Hepatocyte (in vitro differentiated cells): ENCODE results near the gene PLCB4. TPM values are rescaled to one million over a fixed set of nuclear protein-coding genes. Genes with fewer than 3 reads are reported as not detected.

Experiments used
- DNase-seq: peaks from one replicate; pipeline ENCODE4 v3.0.0-alpha.2; 2016; ENCODE audit warnings: low spot score
- H2AFZ ChIP-seq: fragments of 200-600 bp; sonication (generic); 2 replicates; pipeline ENCODE4 v1.6.0; 2016; ENCODE audit warnings: antibody characterized with exemption, mild to moderate bottlenecking
- H3K27ac ChIP-seq: fragments of 200-600 bp; sonication (generic); 2 replicates; pipeline ENCODE4 v1.5.1; 2016; ENCODE audit warnings: mild to moderate bottlenecking
- H3K27me3 ChIP-seq: fragments of 200-600 bp; sonication (generic); 2 replicates; pipeline ENCODE4 v1.6.1; 2016
- H3K36me3 ChIP-seq: fragments of 200-600 bp; sonication (generic); replicated peaks from 2 replicates; pipeline ENCODE4 v1.5.1; 2016; ENCODE audit warnings: low read depth; ENCODE audit not compliant: insufficient read depth
- H3K4me1 ChIP-seq: fragments of 200-600 bp; sonication (generic); 2 replicates; pipeline ENCODE4 v1.5.1; 2016; ENCODE audit warnings: mild to moderate bottlenecking, moderate library complexity; ENCODE audit not compliant: insufficient read depth
- H3K4me2 ChIP-seq: fragments of 200-600 bp; sonication (generic); 2 replicates; pipeline ENCODE4 v1.6.0; 2016
- H3K4me3 ChIP-seq: fragments of 200-600 bp; sonication (generic); 2 replicates; pipeline ENCODE4 v1.5.1; 2016; ENCODE audit warnings: mild to moderate bottlenecking
- H3K79me2 ChIP-seq: fragments of 200-600 bp; sonication (generic); 2 replicates; pipeline ENCODE4 v1.6.0; 2017; ENCODE audit warnings: mild to moderate bottlenecking
- H3K9me2 ChIP-seq: fragments of 200-600 bp; sonication (generic); replicated peaks from 2 replicates; pipeline ENCODE4 v1.6.0; 2017; ENCODE audit warnings: mild to moderate bottlenecking; ENCODE audit not compliant: insufficient read depth
- H3K9me3 ChIP-seq: fragments of 200-600 bp; sonication (generic); 2 replicates; pipeline ENCODE4 v1.5.1; 2016; ENCODE audit warnings: low read depth, mild to moderate bottlenecking
- H4K20me1 ChIP-seq: fragments of 200-600 bp; sonication (generic); 2 replicates; pipeline ENCODE4 v1.6.0; 2016; ENCODE audit warnings: mild to moderate bottlenecking; ENCODE audit not compliant: insufficient read depth, poor library complexity, severe bottlenecking
- EZH2 ChIP-seq: fragments of 200-600 bp; sonication (generic); IDR thresholded peaks from 2 replicates; pipeline ENCODE4 v1.6.1; 2016; ENCODE audit warnings: antibody characterized with exemption, mild to moderate bottlenecking, borderline replicate concordance
- EZH2phosphoT487 ChIP-seq: fragments of 200-600 bp; sonication (generic); IDR thresholded peaks from one replicate; pipeline ENCODE4 v1.6.1; 2018; ENCODE audit warnings: antibody characterized with exemption, mild to moderate bottlenecking, low read depth, moderate library complexity; ENCODE audit not compliant: unreplicated experiment, severe bottlenecking
- WGBS: methylation state at CpG from one replicate; pipeline ENCODE4 v1.1.6; 2016; ENCODE audit warnings: low lambda C conversion rate; ENCODE audit errors: missing lambda C conversion rate; 5-methylcytosine and 5-hydroxymethylcytosine counted together
- polyA plus RNA-seq: library from polyadenylated mRNA; unstranded; fragments of >200 nt; fragmentation: Nextera tagmentation; extraction: Ambion mirVana; gene quantifications from 2 replicates; pipeline ENCODE4 v1.2.1, GENCODE V29; 2016
- total RNA-seq: library from RNA; depleted of rRNA; stranded (reverse); fragments of >200 nt; gene quantifications from 2 replicates; pipeline ENCODE4 v1.2.3, GENCODE V29; 2014
- TF ChIP-seq, protein P1 (sequence below): fragments of 200-600 bp; sonication (generic); IDR thresholded peaks from 2 replicates; pipeline ENCODE4 v1.5.1; 2016; ENCODE audit warnings: antibody characterized with exemption, mild to moderate bottlenecking; ENCODE audit not compliant: poor library complexity

PLCB4 gene
- total and polyA plus RNA-seq, 2 experiments from 2014 or later = 6.4 to 15.0 TPM

DNA sequence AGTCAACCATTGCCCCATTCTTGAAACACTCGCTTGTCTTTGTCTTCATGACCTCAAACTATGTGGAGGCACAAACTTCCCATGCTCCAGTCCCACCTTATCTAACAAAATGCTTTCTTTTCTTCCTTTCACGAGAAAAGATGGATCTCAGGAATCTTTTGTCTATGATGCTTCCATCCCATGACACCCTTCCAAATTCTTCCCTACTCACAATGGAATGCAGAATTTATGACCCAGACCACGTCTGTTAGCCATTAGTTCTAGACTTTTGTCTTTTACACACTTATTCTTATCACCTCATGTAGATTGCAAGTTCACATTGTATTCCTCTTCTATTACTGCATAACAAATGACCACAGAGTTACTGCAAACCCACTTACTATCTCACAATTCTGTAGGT lies 421.3 kb downstream of the PLCB4 start:
- peaks cover 15% of the 10 kb centered on the region for H3K27me3 ChIP-seq
- no peak overlapping the region for H3K4me3 ChIP-seq
- DNase-seq = no peak
- H3K4me1 ChIP-seq = no peaks in the 10 kb centered on the region
- TF ChIP-seq, protein P1, sequence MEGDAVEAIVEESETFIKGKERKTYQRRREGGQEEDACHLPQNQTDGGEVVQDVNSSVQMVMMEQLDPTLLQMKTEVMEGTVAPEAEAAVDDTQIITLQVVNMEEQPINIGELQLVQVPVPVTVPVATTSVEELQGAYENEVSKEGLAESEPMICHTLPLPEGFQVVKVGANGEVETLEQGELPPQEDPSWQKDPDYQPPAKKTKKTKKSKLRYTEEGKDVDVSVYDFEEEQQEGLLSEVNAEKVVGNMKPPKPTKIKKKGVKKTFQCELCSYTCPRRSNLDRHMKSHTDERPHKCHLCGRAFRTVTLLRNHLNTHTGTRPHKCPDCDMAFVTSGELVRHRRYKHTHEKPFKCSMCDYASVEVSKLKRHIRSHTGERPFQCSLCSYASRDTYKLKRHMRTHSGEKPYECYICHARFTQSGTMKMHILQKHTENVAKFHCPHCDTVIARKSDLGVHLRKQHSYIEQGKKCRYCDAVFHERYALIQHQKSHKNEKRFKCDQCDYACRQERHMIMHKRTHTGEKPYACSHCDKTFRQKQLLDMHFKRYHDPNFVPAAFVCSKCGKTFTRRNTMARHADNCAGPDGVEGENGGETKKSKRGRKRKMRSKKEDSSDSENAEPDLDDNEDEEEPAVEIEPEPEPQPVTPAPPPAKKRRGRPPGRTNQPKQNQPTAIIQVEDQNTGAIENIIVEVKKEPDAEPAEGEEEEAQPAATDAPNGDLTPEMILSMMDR = no peak
- no peak for TF ChIP-seq EZH2phosphoT487
- no peak for TF ChIP-seq EZH2
- H3K9me2 ChIP-seq = no peaks in the 10 kb centered on the region
- no peak overlapping the region for H3K4me2 ChIP-seq
- 71% methylated on average over 3 of the region's 3 CpGs for WGBS
- H3K36me3 ChIP-seq = no peaks in the 10 kb centered on the region
- H3K27ac ChIP-seq = no peak overlapping the region
- no peaks in the 10 kb centered on the region for H4K20me1 ChIP-seq
- no peaks in the 10 kb centered on the region for H3K79me2 ChIP-seq
- no peaks in the 10 kb centered on the region for H3K9me3 ChIP-seq
- no peak overlapping the region for H2AFZ ChIP-seq

DNA sequence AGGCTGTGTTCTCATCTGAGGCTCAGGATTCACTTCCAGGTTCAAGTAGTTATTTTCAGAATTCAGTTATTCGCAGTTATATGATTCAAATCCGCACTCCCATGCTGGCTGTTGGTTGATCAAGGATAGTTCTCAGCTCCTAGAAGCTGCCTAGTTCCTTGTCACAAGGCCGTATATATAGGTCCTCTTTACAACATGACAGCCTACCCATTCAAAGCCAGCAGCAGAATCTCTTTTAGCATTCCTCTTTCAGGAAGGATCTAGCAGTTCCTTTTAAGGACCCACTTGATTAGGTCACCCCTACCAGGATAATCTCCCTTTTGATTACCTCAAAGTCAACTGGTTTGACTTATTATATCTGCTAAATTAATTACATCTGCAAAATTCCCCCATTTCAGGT lies 421.7 kb downstream of the PLCB4 start:
- no peak for DNase-seq
- H3K4me1 ChIP-seq = no peaks in the 10 kb centered on the region
- H3K9me2 ChIP-seq = no peaks in the 10 kb centered on the region
- no peaks in the 10 kb centered on the region for H3K9me3 ChIP-seq
- no peaks in the 10 kb centered on the region for H4K20me1 ChIP-seq
- H3K4me2 ChIP-seq = no peak overlapping the region
- no peaks in the 10 kb centered on the region for H3K79me2 ChIP-seq
- no peaks in the 10 kb centered on the region for H3K36me3 ChIP-seq
- H3K4me3 ChIP-seq = no peak overlapping the region
- H2AFZ ChIP-seq = no peak overlapping the region
- WGBS = 92% methylated on average over 3 of the region's 3 CpGs
- H3K27me3 ChIP-seq = peaks cover 15% of the 10 kb centered on the region
- no peak overlapping the region for H3K27ac ChIP-seq
- no peak for TF ChIP-seq EZH2phosphoT487
- TF ChIP-seq, protein P1 = no peak
- TF ChIP-seq EZH2 = no peak

DNA sequence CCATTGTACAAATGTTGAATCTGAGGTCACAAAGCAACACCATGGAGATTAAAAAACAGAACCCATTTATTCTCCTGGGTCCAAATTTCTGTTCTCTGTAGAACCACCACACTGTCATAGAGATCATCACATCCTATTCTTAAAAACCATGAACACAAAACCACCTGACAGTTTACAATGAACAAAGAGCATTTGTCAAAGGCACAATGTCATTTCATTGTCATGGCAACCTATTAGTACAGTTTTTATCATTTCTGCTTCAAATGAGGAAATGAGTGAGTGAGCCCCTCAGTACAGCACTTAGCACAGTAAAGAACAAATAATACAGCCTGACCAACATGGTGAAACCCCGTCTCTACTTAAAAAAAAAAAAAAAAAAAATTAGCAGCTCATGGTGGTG lies 422.4 kb downstream of the PLCB4 start:
- Histone ChIP-seq H4K20me1 (no peaks in the 10 kb centered on the region), H3K4me1 (no peaks in the 10 kb centered on the region), H3K4me2 (no peak overlapping the region), H3K79me2 (no peaks in the 10 kb centered on the region), H3K27ac (no peak overlapping the region), H3K36me3 (no peaks in the 10 kb centered on the region), H2AFZ (no peak overlapping the region), H3K27me3 (peaks cover 15% of the 10 kb centered on the region), H3K9me3 (no peaks in the 10 kb centered on the region), H3K4me3 (no peak overlapping the region), H3K9me2 (no peaks in the 10 kb centered on the region)
- TF ChIP-seq EZH2 = no peak
- TF ChIP-seq, protein P1 = no peak
- no peak for TF ChIP-seq EZH2phosphoT487
- 47% methylated on average over 1 of the region's 1 CpG for WGBS
- no peak for DNase-seq

DNA sequence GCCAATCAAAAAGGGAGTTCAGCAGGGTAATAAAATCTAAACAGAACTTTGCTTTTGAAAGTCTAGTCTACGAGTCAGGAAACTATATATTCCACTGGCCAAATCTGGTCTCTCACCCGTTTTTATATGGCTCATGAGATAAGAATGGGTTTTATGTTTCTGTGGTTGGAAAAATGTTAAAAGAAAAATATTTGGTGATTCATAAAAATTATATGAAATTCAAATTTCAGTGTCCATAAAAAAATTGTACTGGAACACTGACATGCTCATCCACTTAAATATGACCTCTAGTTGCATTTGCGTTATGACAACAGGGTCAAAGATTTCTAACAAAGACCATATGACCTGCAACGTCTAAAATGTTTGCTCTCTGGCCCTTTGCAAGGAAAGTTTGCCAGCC lies 423.2 kb downstream of the PLCB4 start:
- TF ChIP-seq, protein P1 = no peak
- TF ChIP-seq EZH2phosphoT487 = no peak
- TF ChIP-seq EZH2 = no peak
- Histone ChIP-seq H3K9me3 (no peaks in the 10 kb centered on the region), H3K36me3 (no peaks in the 10 kb centered on the region), H3K4me3 (no peak overlapping the region), H3K79me2 (no peaks in the 10 kb centered on the region), H3K9me2 (no peaks in the 10 kb centered on the region), H2AFZ (no peak overlapping the region), H3K4me2 (no peak overlapping the region), H4K20me1 (no peaks in the 10 kb centered on the region), H3K27ac (no peak overlapping the region), H3K4me1 (no peaks in the 10 kb centered on the region), H3K27me3 (peaks cover 15% of the 10 kb centered on the region)
- DNase-seq = no peak
- 55% methylated on average over 4 of the region's 4 CpGs for WGBS
